ENCODE data around the gene COMMD7. TPM values are rescaled to one million over a fixed set of nuclear protein-coding genes. Genes with fewer than 3 reads are reported as not detected.

COMMD7 gene
- total RNA-seq, 6 experiments from 2014 or later = 15.2 to 21.3 (median 18.6) TPM

GRCh38 chr20:32682508-32682987 lies 60.7 kb downstream of the COMMD7 start:
- 63% methylated on average over 7 of the region's 11 CpGs for WGBS (ENCODE audit: insufficient coverage, low coverage, low lambda C conversion rate, missing lambda C conversion rate)
- intact Hi-C loops (cut with DNase I) = no loop called here
- DNase-seq = no peak
- Histone ChIP-seq H3K4me3 (no peak overlapping the region), H3K36me3 (no peaks in the 10 kb centered on the region), H3K4me1 (peaks cover 0 to 14% (median 0%) of the 10 kb centered on the region in 4 donors), H3K27me3 (no peaks in the 10 kb centered on the region), H3K9me3 (no peaks in the 10 kb centered on the region), H3K27ac (no peak overlapping the region)
- TF ChIP-seq POLR2A (IDR thresholded peaks at IDR 0.05) = no peak
- no peak for TF ChIP-seq CTCF (IDR thresholded peaks at IDR 0.05)
- no peak for ATAC-seq

GRCh38 chr20:32681175-32682084 lies 61.8 kb downstream of the COMMD7 start:
- Histone ChIP-seq H3K4me3 (no peak overlapping the region), H3K36me3 (no peaks in the 10 kb centered on the region), H3K27me3 (no peaks in the 10 kb centered on the region), H3K4me1 (peaks cover 0 to 14% (median 0%) of the 10 kb centered on the region in 4 donors), H3K27ac (no peak overlapping the region), H3K9me3 (no peaks in the 10 kb centered on the region)
- WGBS (ENCODE audit: insufficient coverage, low coverage, low lambda C conversion rate, missing lambda C conversion rate) = 40% methylated on average over 7 of the region's 20 CpGs
- DNase-seq = no peak
- TF ChIP-seq CTCF (IDR thresholded peaks at IDR 0.05) = no peak
- no peak for TF ChIP-seq POLR2A (IDR thresholded peaks at IDR 0.05)
- no peak for ATAC-seq
- intact Hi-C loops (cut with DNase I) = no loop called here

GRCh38 chr20:32680544-32681174 lies 62.6 kb downstream of the COMMD7 start:
- no peak for ATAC-seq
- Histone ChIP-seq H3K27ac (no peak overlapping the region), H3K4me1 (peaks cover 0 to 8% (median 0%) of the 10 kb centered on the region in 4 donors), H3K27me3 (no peaks in the 10 kb centered on the region), H3K4me3 (no peak overlapping the region), H3K9me3 (no peaks in the 10 kb centered on the region), H3K36me3 (no peaks in the 10 kb centered on the region)
- intact Hi-C loops (cut with DNase I) = no loop called here
- no peak for TF ChIP-seq POLR2A (IDR thresholded peaks at IDR 0.05)
- no peak for TF ChIP-seq CTCF (IDR thresholded peaks at IDR 0.05)
- no peak for DNase-seq
- no CpG with 5 or more reads among the region's 1 CpG for WGBS (ENCODE audit: insufficient coverage, low coverage, low lambda C conversion rate, missing lambda C conversion rate)

GRCh38 chr20:32678948-32679347 lies 64.3 kb downstream of the COMMD7 start:
- TF ChIP-seq POLR2A (IDR thresholded peaks at IDR 0.05) (no peak), CTCF (IDR thresholded peaks at IDR 0.05) (no peak)
- DNase-seq (peak; percentile 90 to 93 (median 91)), ATAC-seq (peak; percentile 91 to 96 (median 94))
- no peaks in the 10 kb centered on the region for H3K36me3 ChIP-seq
- no peak overlapping the region for H3K4me3 ChIP-seq
- H3K27ac ChIP-seq = no peak overlapping the region
- WGBS (ENCODE audit: insufficient coverage, low coverage, low lambda C conversion rate, missing lambda C conversion rate) = 35% methylated on average over 3 of the region's 6 CpGs
- intact Hi-C loops (cut with DNase I) = loop anchor here (5.0 kb wide), 2 partner anchors 98 to 103 kb away; no protein-coding TSS in a partner anchor
- no peaks in the 10 kb centered on the region for H3K9me3 ChIP-seq
- peaks cover 0 to 5% (median 0%) of the 10 kb centered on the region in 4 donors for H3K4me1 ChIP-seq
- H3K27me3 ChIP-seq = no peaks in the 10 kb centered on the region
